Daoy (cell line): Measurements from ENCODE around the gene NOS1AP. TPM values are rescaled to one million over a fixed set of nuclear protein-coding genes. Genes with fewer than 3 reads are reported as not detected.
"Not testable (repeated sequence)": the region's sequence is repeated elsewhere in the genome, so short reads cannot be mapped to it uniquely, and the experiment has no call there.

Experiments
- DNase-seq: peaks from one replicate; pipeline ENCODE4 v3.0.0-alpha.2; 2015; ENCODE audit warnings: low read depth
- total RNA-seq: library from RNA; depleted of rRNA; stranded (reverse); fragments of >200 nt; shearing (Covaris generic); gene quantifications from 2 replicates; pipeline ENCODE4 v1.2.3, GENCODE V29; 2014; rRNA removed

The NOS1AP gene
- 0.06 TPM in 1 of 2 replicates, not detected in the other for total RNA-seq

DNA sequence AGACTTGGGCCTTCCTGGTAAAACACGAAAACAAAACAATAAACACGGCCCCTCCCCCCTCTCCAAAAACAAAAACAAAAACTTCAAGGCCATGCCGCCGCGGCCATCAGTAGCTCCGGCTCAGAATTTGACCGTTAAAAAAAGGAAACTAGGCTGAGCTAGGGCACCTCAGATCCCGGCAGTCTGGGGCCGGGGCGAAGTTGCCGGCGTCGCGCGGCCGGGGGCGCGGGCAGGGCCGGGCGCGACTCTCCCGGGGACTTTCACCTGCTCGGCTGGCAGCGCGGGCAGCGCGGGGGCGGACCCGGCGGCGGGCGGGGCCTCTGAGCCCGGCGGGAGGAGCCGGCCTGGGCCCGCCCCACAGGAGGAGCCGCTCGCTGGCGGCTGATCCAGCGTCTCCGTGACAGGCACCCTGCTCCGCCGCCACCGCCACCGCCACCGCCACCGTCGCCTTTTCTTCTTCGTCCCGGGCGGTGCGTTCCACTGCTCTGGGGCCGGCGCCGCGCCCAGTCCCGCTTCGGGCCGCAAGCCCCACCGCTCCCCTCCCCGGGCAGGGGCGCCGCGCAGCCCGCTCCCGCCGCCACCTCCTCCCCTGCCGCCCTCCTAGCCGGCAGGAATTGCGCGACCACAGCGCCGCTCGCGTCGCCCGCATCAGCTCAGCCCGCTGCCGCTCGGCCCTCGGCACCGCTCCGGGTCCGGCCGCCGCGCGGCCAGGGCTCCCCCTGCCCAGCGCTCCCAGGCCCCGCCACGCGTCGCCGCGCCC lies at the start of gene NOS1AP:
Gene NOS1AP (plus strand): TSS at position 358 of the 760 bp plus-strand sequence. CDS start 487 bp downstream, outside the sequence.
- DNase-seq: peak; percentile 84

DNA sequence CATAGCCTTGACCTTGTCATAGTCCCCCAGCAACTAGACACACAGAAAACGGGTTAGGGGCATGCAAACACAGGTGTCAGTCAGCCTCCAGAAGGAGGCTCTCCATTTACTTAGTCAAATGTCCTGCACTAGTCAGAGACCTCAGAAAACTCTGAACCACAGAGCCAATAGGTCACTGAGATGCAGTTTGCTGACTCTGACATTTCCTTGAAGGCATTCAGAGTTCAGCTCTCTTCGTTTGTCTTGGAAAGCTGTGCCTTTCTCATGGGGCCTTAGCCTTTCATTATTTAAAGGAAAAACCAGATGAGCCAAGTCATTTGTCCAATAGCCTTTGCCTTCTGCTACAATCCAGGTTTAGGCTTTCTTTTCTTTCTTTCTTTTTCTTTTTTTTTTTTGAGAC lies 49.3 kb upstream of the NOS1AP start:
- no peak for DNase-seq

DNA sequence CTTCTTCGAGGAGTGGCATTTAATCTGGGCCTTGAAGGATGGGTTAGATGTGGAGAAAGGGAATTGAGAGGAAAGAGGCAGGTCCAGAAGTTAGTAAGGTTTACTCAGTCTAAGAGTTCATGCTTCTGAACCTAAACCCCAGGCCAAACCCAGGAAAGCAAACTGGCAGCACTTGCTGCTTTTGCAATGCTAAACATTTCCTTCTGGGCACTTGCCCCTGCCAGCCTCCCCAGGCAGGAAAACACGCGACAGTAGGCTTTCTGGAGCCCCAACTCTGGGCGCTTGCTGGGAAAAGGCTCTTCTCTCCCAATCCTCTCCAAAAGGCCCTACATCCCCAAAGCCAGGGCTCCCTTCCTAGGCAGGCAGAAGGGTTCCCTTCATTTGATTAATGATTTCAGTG lies 48.4 kb upstream of the NOS1AP start:
- DNase-seq: no peak

DNA sequence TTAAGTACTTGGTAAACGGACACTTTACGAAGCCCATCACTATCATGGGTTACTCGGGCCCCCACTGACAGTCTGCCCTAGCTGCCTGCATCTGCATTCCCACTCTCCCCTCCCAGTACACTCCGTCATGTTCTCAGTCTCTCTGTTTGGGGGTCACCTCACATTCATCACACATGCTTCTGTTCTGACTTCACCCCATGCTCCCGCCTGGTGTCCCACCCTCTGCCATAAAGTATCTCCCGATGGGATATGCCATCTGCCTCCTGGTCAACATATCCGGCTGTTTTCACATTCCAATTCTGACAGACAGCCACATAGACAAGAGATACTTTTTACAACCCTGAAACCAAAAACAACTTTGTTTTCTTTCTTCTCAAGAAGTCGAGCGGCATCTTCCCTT lies 46.9 kb upstream of the NOS1AP start:
- no peak for DNase-seq

DNA sequence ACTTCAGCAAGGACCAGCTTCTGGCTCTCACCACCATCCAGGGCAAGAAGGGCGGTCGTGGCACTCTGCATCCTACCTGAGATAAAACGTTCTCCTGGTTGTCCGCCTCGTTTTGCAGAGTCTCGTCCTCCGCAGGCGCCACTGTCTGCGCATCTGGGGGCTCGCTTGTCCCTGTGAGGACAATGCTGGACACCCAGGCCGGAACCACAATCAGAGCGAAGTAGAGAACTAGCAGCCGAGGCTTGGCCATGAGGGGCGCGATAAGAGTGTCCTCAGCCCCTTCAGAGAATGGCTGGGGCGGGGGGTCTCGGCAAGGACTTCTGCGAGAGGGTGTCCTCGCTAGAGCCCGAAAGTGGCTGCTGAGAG lies 46.3 kb upstream of the NOS1AP start:
- no peak for DNase-seq

DNA sequence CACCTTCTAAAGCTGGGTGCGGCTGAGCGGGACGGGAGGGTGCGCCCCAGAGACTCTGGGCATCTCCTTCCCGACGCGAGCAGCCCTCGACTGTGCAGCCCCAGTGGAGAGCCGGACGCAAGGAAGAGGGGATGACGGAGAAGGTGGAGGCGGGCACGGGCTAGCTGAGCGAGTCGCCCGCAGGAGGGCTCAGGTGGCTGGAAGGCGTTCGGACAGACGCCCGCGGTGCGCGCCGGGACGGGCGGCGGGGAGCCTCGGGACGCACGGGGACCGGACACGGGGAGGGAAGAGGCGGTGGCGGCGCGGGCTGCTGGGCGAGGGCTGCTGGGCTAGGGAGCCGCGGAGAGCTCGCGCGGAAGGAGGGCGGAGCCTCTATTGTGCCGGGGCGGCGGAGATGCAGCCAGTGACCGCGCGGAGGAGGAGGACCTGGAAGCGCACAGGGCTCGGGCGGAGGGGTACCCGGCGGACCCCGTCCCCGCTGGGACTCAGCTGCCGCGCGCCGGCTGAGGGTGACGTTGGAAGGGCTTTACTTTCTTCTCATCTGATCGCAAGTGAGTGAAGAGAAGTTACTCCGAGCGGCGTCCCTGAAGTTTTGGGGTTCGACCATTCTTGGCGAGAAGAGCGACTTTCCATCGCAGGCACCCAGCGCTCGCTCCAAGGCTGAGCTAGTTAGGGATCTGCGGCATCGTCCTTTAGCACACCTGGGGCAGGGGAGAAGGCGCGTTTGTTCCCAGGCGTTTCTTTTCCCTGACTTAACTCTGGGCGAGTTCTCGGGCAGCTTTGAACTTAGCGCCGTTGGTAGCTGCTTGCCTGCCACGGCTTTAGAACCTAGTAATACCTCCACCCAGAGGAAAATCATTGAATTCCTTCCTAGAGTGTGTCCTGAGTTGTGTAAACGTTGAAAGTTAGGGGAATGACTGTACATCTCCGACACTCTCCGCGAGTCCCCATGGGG lies 45.7 kb upstream of the NOS1AP start, which contains the start of gene OLFML2B:
Gene OLFML2B (minus strand): TSS at position 323 of the 955 bp plus-strand sequence. CDS start 439 bp downstream, outside the sequence.
- peak; percentile 73 for DNase-seq

DNA sequence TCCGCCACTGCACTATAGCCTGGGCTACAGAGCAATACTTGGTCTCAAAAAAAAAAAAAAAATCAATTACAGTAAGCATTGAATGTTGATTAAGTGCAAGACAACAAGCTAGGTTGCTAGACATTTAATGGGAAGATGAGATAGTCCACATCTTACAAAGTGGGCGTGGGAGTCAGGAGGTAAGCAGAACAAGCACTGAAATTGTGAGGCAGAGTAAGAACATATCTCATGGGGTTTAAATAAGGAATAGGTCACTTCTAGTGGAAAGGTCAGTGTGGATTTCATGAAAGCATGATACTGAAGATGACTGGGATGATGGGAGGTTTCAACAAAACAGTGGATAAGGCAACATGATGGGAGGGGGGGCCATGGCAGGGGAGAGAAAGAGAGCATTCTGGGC lies 44.0 kb upstream of the NOS1AP start:
- DNase-seq: no peak

DNA sequence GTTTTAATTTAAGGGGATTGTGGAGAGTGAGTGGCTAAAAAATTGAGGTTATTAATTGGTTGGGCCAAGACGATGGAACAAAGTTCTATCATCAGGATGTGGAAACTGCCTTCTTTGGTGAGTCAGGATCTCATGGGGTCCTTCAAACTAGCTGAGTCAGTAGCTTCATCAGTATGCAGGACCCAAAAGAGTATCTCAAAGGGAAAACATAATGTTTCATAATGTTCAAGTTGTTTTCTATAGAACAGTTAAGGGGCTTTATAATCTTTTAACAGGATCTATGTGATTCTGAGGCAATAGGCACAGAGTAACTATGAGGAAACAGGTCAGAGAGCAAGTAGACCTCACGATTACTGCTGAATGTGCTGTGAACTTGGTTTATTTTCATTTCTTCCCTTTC lies 42.6 kb upstream of the NOS1AP start:
- no peak for DNase-seq

DNA sequence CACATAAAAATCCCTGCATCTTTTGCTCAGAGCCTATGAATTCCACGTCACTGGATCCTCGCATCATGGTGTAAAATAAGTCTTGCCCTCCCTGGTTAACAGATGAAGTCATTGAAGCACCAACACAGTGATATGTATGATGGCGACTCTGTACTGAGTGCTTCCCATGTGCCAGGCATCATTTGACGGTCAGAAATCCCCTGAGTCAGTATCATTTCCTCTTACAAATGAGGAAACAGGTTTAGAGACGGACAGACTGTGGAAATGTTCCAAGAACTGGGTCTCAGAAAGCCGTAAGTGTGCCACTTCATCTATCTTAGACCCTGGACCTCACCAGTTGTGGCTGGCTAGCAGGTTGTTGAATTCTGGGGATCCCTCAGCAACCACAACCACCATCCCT lies 40.8 kb upstream of the NOS1AP start:
- DNase-seq: no peak

DNA sequence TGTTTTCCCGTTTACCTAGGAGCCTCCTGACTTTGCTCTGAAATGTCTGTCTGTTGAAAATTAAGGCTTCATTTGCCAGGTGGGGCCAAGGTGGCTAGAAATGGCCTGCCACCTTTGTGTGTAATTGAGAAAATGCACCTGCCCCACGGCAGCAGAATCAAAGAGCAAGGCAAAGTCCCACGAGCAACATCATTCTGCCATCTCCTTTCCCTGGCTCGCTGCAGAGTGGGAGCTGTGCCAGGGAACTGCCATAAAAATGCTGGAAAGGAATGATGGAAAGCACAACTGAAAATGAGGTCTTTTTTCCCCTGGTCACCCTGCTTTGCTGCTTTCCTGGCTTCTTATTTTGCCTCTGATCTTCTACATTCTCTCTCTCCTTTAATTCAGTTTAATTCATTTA lies 40.3 kb upstream of the NOS1AP start:
- DNase-seq: no peak

DNA sequence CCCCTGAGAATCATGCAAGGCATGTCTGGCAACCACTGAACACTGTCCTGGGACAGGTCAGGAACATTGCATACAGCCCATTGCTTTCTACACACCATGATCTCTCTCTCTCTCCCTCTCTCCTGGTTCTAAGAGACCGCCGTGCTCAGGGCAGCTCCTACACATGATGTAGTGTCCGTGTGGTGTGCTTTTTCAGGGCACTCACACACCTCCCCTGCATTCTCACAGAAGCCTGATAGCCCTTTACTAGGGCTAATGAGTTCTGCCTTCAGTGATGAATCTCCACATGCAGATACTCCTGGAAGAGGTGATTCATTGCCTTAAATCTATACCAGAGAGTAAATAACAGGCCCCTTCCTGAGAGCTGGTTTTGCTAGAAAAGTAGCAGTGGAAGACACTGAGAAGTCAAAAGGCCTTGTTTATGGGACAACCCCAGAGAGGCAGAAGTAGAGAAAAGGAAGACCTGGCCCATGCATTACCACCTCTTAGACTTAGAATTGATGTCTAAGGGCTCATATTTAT lies 38.7 kb upstream of the NOS1AP start:
- no peak for DNase-seq

DNA sequence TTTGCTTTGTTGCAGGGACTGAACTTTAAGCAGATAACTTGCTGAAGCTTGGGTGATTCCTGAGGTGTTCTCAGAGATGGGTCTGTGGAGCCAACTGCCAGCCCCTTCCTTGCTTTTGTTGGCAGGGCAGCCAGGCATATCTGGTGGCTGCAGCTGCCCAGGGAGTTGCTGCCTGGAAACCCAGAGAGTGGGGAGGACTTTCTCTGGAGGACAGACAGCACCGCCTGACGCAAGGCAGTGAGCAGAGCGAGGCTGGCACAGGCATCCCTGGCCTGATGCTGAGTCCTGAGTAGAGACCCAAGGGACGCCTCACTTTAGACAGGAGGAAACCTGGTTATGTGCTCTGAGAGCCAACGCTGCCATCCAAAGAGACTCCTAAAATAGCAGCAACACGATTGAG lies 36.1 kb upstream of the NOS1AP start:
- no peak for DNase-seq

DNA sequence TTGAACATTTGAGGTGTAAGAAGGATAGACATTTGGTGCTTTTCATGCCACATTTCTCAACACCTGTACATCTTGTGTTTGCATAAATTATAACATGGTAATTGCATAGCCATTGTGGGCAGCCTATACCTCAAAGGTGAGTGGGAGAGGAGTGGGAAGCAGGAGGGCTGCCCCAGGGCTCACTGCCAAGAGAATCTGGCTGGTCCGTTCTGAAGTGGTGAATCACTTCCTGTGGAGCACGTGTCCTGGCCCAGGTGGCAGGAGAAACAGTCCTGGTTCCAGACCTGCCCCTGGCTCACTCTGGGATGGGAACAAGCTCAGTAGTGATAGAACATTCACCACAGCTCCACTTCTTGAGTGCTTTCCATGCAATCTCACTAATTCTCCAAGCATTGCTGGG lies 34.2 kb upstream of the NOS1AP start:
- peak; percentile 80 for DNase-seq

DNA sequence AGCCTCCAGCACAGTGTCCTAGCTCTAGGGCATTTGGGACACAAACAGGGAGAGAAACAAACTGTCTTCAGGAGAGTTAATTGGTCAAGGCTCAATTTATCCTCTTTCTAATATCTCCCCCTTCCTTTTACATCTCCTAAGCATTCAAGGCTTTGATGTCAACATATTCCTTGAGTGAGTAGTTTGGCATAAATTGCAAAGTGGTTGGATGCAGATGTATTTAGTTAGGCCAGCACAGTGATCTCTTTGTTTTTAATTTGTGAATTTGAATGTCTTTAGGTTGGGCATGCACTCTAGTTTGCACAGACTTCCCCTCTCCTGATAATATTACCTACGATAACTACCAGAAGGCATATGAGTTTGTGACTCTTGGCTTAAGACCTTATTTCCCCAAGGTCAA lies 33.3 kb upstream of the NOS1AP start:
- DNase-seq: no peak

DNA sequence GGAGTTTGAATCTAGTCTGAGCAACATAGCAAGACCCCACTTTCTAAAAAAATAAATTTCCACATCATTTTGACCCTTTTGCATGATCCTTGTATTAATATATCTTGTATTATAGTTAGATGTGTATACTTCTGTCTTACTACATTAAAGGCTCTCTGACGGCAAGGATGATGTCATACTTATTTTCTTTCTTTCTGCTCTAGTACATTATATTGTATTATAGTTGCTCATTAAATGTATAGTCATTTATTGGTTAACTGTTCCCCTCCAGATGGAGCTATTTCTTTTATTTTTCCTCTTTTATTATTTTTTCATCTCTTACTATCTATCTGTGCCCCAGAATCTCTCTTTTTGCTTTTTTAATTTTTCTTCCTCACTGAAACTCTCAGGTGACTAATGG lies 30.9 kb upstream of the NOS1AP start:
- DNase-seq: no peak

DNA sequence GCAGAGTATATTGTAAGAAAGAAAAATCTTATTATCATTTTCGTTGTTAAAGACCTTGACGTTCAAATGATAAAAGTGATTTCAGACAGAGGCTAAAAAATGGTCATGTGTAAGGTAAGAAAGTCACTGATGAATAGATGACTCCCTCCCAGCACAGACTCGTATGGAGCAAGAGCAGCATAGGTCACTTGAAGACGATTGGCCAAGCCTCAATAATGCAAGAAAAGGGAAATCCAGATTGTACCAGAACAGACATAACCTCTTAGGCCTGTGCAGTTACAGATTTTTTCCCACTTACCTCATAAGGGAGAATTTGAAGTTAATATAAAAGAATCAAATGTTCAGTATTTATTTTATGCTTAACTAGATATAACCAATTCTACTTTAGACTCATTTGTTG lies 29.5 kb upstream of the NOS1AP start:
- DNase-seq: no peak

DNA sequence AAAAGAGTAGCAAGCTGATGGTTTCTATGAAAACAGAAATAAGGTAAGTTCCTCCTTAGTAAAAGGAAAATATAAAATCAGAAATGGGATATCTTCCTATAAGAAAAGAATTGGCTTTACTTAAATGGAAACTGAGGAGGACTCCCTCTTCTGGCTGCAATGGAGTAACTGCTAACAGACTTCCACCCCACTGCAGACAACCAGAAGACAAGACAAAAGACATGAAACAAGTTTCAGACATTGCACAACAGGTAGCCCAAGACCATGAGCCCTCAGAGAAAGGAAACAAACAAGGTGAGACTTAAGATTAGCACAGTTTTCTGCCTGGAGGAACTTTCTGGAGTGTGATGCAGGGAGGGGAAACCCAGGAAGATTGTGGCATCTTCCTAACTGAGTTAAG lies 28.8 kb upstream of the NOS1AP start:
- DNase-seq: no peak

DNA sequence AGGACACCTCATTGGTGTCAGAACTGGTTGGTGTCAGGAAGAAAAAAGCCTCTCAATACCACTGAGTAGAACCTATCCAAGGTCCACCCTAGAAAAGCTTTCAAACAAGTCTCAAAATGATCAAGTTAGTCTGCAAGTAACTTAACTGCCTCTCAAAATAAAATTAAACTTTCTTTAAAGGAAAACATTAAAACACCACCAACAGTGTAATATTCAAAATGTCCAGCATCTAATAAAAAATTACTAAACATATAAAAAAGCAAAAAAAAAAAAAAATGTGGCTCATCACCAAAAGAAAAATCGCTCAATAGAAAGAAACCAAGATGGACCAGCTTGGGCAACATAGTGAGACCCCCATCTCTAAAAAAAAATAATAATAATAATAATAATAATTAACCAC lies 27.1 kb upstream of the NOS1AP start:
- no peak for DNase-seq

DNA sequence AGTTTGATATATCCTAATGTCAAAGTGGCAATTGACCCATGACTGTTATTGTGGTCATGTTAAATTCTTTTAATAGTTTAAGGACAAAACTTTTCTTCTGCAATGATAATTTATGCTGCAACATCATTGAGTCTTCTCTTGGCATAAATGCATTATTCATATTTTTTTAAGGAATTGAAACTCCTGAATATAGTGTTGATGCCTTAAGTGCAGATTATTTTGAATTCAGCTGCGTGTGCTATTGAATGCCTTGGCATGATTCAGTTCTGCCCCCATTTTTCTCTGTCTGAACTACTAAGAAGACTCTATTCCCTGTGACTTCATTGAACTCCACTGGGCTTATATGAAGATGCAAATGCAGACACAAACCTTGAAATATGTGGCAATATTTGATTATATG lies 22.6 kb upstream of the NOS1AP start:
- no peak for DNase-seq

DNA sequence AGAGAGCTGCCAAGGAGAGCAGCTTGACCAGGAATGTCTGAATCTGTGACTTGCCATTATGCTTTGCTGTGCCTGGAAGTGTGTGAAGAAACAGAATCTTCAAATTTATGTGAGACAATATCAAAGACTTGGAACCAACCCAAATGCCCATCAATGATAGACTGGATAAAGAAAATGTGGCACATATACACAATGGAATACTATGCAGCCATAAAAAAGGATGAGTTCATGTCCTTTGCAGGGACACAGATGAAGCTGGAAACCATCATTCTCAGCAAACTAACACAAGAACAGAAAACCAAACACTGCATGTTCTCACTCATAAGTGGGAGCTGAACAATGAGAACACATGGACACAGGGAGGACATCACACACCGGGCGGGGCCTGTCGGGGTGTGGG lies 15.5 kb upstream of the NOS1AP start:
- DNase-seq: not testable (repeated sequence)

DNA sequence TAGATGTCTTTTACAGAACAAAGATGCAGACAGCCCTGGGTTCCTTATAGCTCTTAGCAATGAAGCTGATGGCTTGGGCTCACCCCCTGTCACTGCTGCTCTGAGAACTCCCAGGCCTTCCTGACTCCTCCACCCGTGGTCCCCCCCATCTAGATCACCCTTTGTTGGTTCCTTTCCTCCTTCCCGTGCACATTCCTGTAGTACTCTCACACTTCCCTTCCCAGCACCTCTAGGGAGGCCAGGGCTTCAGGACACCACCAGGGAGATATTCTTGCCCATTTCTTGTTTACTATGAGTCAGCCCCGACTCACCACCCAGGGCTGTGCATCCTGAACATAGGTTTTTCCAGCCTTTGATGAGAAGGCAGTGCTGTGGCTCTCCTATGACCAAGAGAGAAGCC lies 14.4 kb upstream of the NOS1AP start:
- DNase-seq: peak; percentile 85

DNA sequence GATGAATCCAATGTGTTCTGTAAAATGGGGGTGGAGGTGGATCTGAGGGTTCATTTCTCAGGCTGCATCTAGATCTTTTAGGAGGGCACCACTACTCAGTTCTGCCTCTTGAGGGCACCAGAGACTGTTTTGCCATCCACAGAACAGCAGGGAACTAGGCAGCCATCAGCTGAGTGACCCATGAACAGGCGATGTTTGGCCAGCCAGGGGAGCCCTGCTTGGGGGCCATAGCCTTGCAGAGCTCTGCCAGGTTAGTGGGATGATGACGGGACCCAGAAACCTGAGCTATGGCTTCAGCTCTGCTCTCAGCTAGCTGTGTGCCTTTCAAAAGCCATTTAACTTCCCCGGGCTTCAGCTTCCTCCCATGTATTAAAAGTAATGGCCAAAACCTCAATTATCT lies 13.4 kb upstream of the NOS1AP start:
- peak; percentile 77 for DNase-seq

DNA sequence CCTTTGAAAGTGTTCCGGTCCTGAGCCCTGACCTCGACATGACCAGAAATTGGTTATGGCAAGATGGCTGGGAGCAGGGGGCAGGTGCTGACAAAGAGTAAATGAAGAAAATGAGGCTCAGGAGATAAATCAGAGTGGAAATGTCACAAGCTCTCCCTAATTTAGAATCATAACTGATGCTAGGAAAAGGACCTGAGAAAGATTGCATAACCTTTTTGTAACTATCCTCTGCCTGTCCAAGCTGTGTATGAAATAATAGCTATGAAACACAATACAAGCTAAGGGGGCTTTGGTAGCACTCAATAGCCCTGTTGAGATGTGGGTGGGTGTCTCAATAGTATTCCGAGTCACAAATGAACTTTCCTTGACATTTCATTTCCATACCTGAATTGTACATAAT lies 12.9 kb upstream of the NOS1AP start:
- DNase-seq: no peak
